ENCODE results near the gene SMC1A. TPM values are rescaled to one million over a fixed set of nuclear protein-coding genes. Genes with fewer than 3 reads are reported as not detected.
"Not testable (repeated sequence)": the region's sequence is repeated elsewhere in the genome, so short reads cannot be mapped to it uniquely, and the experiment has no call there.

The SMC1A gene
- total RNA-seq, 1 donor from 2014 or later: 9.9 TPM

DNA sequence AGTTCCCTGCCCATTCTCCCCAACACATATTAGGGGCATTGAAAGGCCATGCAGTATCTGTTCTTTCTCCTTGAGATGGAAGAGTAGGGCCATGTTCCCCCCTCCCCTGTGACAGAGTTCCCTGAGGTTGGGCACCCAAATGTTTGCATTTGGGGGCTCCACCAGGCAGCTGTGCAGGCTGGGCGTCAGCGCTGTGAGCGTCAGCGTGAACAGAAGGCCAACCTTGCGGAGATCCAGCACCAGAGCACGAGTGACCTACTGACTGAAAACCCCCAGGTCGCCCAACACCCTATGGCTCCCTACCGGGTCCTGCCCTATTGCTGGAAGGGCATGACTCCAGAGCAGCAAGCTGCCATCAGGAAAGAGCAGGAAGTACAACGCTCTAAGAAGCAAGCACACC, 7.8 kb upstream of the SMC1A start:
- Histone ChIP-seq H3K27me3 (ENCODE audit: control insufficient read depth in 3 of 3, insufficient read depth in 3 of 3, low read length in 3 of 3) (peaks cover 0 to 2% (median 0%) of the 10 kb centered on the region in 3 donors), H3K9ac (ENCODE audit: low read depth in 1 of 3, low read length in 3 of 3) (no peak overlapping the region), H3K4me1 (ENCODE audit: control insufficient read depth in 3 of 3, insufficient read depth in 3 of 3, low read length in 3 of 3) (peaks cover 5 to 12% (median 6%) of the 10 kb centered on the region in 3 donors), H3K9me3 (ENCODE audit: control insufficient read depth in 3 of 3, low read length in 3 of 3) (no peaks in the 10 kb centered on the region), H3K36me3 (ENCODE audit: control insufficient read depth in 3 of 3, insufficient read depth in 3 of 3, low read length in 3 of 3) (peaks cover 11 to 22% (median 20%) of the 10 kb centered on the region in 3 donors), H3K27ac (ENCODE audit: low read depth, low read length) (no peak overlapping the region), H3K4me3 (ENCODE audit: low read length in 3 of 3) (no peak overlapping the region)

GRCh38 chrX:53429755-53430154, 7.3 kb upstream of the SMC1A start:
- Histone ChIP-seq H3K4me1 (ENCODE audit: control insufficient read depth in 3 of 3, insufficient read depth in 3 of 3, low read length in 3 of 3) (peaks cover 3 to 10% (median 6%) of the 10 kb centered on the region in 3 donors), H3K4me3 (ENCODE audit: low read length in 3 of 3) (no peak overlapping the region), H3K27ac (ENCODE audit: low read depth, low read length) (no peak overlapping the region), H3K9me3 (ENCODE audit: control insufficient read depth in 3 of 3, low read length in 3 of 3) (no peaks in the 10 kb centered on the region), H3K27me3 (ENCODE audit: control insufficient read depth in 3 of 3, insufficient read depth in 3 of 3, low read length in 3 of 3) (peaks cover 0 to 2% (median 0%) of the 10 kb centered on the region in 3 donors), H3K36me3 (ENCODE audit: control insufficient read depth in 3 of 3, insufficient read depth in 3 of 3, low read length in 3 of 3) (peaks cover 11 to 22% (median 20%) of the 10 kb centered on the region in 3 donors), H3K9ac (ENCODE audit: low read depth in 1 of 3, low read length in 3 of 3) (no peak overlapping the region)

DNA sequence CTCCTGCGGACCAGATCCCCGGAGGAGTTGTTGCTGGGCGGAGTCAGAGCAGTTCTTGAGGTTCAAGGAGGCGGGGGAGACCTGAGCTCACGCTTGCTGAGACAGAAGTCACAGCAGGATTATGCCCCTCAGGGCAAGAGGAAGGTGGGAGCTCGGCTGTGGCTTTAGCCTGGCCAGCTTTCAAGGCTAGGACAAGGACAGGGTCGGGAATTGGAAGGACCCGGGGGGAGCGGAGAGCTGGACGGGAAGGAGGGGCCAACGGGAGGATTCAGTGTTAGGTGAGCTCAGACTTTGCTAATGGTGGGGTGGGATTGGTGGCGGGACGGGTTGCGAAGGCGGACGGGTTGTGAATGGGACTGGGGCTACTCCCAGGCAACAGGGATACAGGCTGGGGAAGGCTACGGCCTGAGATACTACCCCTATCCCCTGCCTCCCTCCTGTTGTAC, 430 bp upstream of the SMC1A start, which contains the start of gene RIBC1:
Gene RIBC1, plus strand, starts transcription at position 13 of the 446 bp plus-strand sequence. CDS start 3,404 bp downstream, outside the sequence.
- H3K4me1 ChIP-seq (ENCODE audit: control insufficient read depth in 3 of 3, insufficient read depth in 3 of 3, low read length in 3 of 3): peaks cover 18 to 23% (median 19%) of the 10 kb centered on the region in 3 donors
- peak within 1 kb of the TSS; percentile 84 to 86 (median 85) for H3K9ac ChIP-seq (ENCODE audit: low read depth in 1 of 3, low read length in 3 of 3)
- no peaks in the 10 kb centered on the region for H3K9me3 ChIP-seq (ENCODE audit: control insufficient read depth in 3 of 3, low read length in 3 of 3)
- H3K4me3 ChIP-seq (ENCODE audit: low read length in 3 of 3): peak within 1 kb of the TSS; percentile 77 to 81 (median 77)
- peak within 1 kb of the TSS; percentile 95 for H3K27ac ChIP-seq (ENCODE audit: low read depth, low read length)
- no peaks in the 10 kb centered on the region for H3K27me3 ChIP-seq (ENCODE audit: control insufficient read depth in 3 of 3, insufficient read depth in 3 of 3, low read length in 3 of 3)
- no peaks in the 10 kb centered on the region for H3K36me3 ChIP-seq (ENCODE audit: control insufficient read depth in 3 of 3, insufficient read depth in 3 of 3, low read length in 3 of 3)

- Histone ChIP-seq H3K4me1 (ENCODE audit: control insufficient read depth in 3 of 3, insufficient read depth in 3 of 3, low read length in 3 of 3) (peaks cover 18 to 23% (median 19%) of the 10 kb centered on the region in 3 donors), H3K9ac (ENCODE audit: low read depth in 1 of 3, low read length in 3 of 3) (peak overlapping the region; percentile 84 to 86 (median 85)), H3K9me3 (ENCODE audit: control insufficient read depth in 3 of 3, low read length in 3 of 3) (no peaks in the 10 kb centered on the region), H3K36me3 (ENCODE audit: control insufficient read depth in 3 of 3, insufficient read depth in 3 of 3, low read length in 3 of 3) (no peaks in the 10 kb centered on the region), H3K4me3 (ENCODE audit: low read length in 3 of 3) (peak overlapping the region; percentile 77 to 81 (median 77)), H3K27ac (ENCODE audit: low read depth, low read length) (peak overlapping the region; percentile 95), H3K27me3 (ENCODE audit: control insufficient read depth in 3 of 3, insufficient read depth in 3 of 3, low read length in 3 of 3) (no peaks in the 10 kb centered on the region)
These were observed 725 bp downstream of the SMC1A start for GRCh38 chrX:53421772-53422085.

GRCh38 chrX:53421125-53421524, 1.3 kb downstream of the SMC1A start:
- Histone ChIP-seq H3K4me1 (ENCODE audit: control insufficient read depth in 3 of 3, insufficient read depth in 3 of 3, low read length in 3 of 3) (peaks cover 18 to 23% (median 19%) of the 10 kb centered on the region in 3 donors), H3K4me3 (ENCODE audit: low read length in 3 of 3) (peak overlapping the region; percentile 77 to 81 (median 77)), H3K9ac (ENCODE audit: low read depth in 1 of 3, low read length in 3 of 3) (peak overlapping the region; percentile 84 to 86 (median 85)), H3K9me3 (ENCODE audit: control insufficient read depth in 3 of 3, low read length in 3 of 3) (no peaks in the 10 kb centered on the region), H3K36me3 (ENCODE audit: control insufficient read depth in 3 of 3, insufficient read depth in 3 of 3, low read length in 3 of 3) (no peaks in the 10 kb centered on the region), H3K27ac (ENCODE audit: low read depth, low read length) (no peak overlapping the region), H3K27me3 (ENCODE audit: control insufficient read depth in 3 of 3, insufficient read depth in 3 of 3, low read length in 3 of 3) (no peaks in the 10 kb centered on the region)

- not testable (repeated sequence) for H3K9ac ChIP-seq (ENCODE audit: low read depth in 1 of 3, low read length in 3 of 3); H3K27ac ChIP-seq (ENCODE audit: low read depth, low read length); H3K4me3 ChIP-seq (ENCODE audit: low read length in 3 of 3); H3K27me3 ChIP-seq (ENCODE audit: control insufficient read depth in 3 of 3, insufficient read depth in 3 of 3, low read length in 3 of 3); H3K36me3 ChIP-seq (ENCODE audit: control insufficient read depth in 3 of 3, insufficient read depth in 3 of 3, low read length in 3 of 3); H3K9me3 ChIP-seq (ENCODE audit: control insufficient read depth in 3 of 3, low read length in 3 of 3)
- H3K4me1 ChIP-seq (ENCODE audit: control insufficient read depth in 3 of 3, insufficient read depth in 3 of 3, low read length in 3 of 3): peaks cover 18 to 23% (median 19%) of the 10 kb centered on the region in 3 donors
These were observed 2.1 kb downstream of the SMC1A start for GRCh38 chrX:53420351-53420750.

DNA sequence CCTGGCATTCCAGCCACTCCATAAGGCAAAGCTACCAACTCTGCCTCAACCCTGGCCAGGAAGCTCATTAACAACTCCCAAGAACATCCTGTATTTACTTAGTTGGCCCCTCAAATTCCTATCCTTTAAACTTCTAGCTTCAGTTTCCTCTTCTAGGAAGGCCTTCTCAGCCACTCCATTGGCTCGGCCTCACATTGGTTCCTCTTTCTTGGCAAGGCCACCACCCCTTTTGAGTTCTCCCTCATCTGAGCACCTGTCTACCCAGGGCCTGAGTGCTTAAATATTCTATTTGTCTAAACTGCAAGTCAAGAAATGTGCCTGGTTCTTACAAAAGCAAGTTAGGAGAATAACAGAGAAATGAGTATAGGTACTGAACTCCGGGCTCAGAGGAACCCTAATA, 10.0 kb downstream of the SMC1A start:
- Histone ChIP-seq H3K36me3 (ENCODE audit: control insufficient read depth in 3 of 3, insufficient read depth in 3 of 3, low read length in 3 of 3) (peaks cover 19 to 57% (median 40%) of the 10 kb centered on the region in 3 donors), H3K9ac (ENCODE audit: low read depth in 1 of 3, low read length in 3 of 3) (no peak overlapping the region), H3K4me3 (ENCODE audit: low read length in 3 of 3) (no peak overlapping the region), H3K9me3 (ENCODE audit: control insufficient read depth in 3 of 3, low read length in 3 of 3) (no peaks in the 10 kb centered on the region), H3K27me3 (ENCODE audit: control insufficient read depth in 3 of 3, insufficient read depth in 3 of 3, low read length in 3 of 3) (no peaks in the 10 kb centered on the region), H3K4me1 (ENCODE audit: control insufficient read depth in 3 of 3, insufficient read depth in 3 of 3, low read length in 3 of 3) (no peaks in the 10 kb centered on the region), H3K27ac (ENCODE audit: low read depth, low read length) (no peak overlapping the region)

DNA sequence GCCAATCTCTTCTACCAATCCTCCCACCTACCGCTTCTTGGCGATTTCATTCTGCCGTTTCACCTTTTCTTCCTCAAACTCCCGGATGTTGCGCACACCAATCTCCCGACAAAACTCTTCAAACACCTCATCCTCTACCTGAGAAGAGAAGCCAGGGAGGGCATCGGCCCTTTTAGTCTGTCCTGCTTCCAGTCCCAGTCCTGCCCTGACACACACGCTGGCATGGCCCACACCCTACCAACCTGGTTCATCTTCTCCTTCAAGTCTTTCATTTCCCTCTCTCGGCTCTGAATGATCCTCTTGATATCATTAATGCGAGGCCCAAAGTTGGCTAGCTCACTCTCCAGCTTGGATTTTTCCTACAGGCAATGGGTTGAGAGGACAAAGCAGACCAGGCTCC, 18.9 kb downstream of the SMC1A start:
- H3K27ac ChIP-seq (ENCODE audit: low read depth, low read length): no peak overlapping the region
- H3K9me3 ChIP-seq (ENCODE audit: control insufficient read depth in 3 of 3, low read length in 3 of 3): no peaks in the 10 kb centered on the region
- H3K4me1 ChIP-seq (ENCODE audit: control insufficient read depth in 3 of 3, insufficient read depth in 3 of 3, low read length in 3 of 3): no peaks in the 10 kb centered on the region
- H3K36me3 ChIP-seq (ENCODE audit: control insufficient read depth in 3 of 3, insufficient read depth in 3 of 3, low read length in 3 of 3): peaks cover 29 to 63% (median 45%) of the 10 kb centered on the region in 3 donors
- no peaks in the 10 kb centered on the region for H3K27me3 ChIP-seq (ENCODE audit: control insufficient read depth in 3 of 3, insufficient read depth in 3 of 3, low read length in 3 of 3)
- H3K9ac ChIP-seq (ENCODE audit: low read depth in 1 of 3, low read length in 3 of 3): no peak overlapping the region
- H3K4me3 ChIP-seq (ENCODE audit: low read length in 3 of 3): no peak overlapping the region

DNA sequence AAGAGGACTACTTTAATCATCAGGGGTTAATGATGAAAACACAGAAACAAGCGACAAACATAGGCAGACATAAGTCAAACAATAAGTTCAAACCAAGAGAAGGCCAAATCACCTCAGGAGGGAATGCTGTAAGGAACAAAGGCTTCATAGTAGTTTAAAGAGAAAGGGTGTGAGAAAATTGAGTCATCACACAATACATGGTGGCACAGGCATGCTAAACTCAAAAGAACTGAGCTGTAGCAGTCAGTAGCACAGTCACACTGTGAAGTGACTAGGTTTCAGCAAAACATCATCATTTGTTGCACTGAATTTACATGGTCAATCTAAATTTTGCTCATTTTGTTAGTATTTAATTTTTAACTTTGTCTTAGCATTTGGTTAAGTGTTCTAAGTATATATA, 24.2 kb downstream of the SMC1A start:
- no peaks in the 10 kb centered on the region for H3K4me1 ChIP-seq (ENCODE audit: control insufficient read depth in 3 of 3, insufficient read depth in 3 of 3, low read length in 3 of 3)
- no peaks in the 10 kb centered on the region for H3K9me3 ChIP-seq (ENCODE audit: control insufficient read depth in 3 of 3, low read length in 3 of 3)
- no peaks in the 10 kb centered on the region for H3K27me3 ChIP-seq (ENCODE audit: control insufficient read depth in 3 of 3, insufficient read depth in 3 of 3, low read length in 3 of 3)
- no peak overlapping the region for H3K27ac ChIP-seq (ENCODE audit: low read depth, low read length)
- H3K36me3 ChIP-seq (ENCODE audit: control insufficient read depth in 3 of 3, insufficient read depth in 3 of 3, low read length in 3 of 3): peaks cover 7 to 54% (median 22%) of the 10 kb centered on the region in 3 donors
- H3K9ac ChIP-seq (ENCODE audit: low read depth in 1 of 3, low read length in 3 of 3): no peak overlapping the region
- no peak overlapping the region for H3K4me3 ChIP-seq (ENCODE audit: low read length in 3 of 3)

DNA sequence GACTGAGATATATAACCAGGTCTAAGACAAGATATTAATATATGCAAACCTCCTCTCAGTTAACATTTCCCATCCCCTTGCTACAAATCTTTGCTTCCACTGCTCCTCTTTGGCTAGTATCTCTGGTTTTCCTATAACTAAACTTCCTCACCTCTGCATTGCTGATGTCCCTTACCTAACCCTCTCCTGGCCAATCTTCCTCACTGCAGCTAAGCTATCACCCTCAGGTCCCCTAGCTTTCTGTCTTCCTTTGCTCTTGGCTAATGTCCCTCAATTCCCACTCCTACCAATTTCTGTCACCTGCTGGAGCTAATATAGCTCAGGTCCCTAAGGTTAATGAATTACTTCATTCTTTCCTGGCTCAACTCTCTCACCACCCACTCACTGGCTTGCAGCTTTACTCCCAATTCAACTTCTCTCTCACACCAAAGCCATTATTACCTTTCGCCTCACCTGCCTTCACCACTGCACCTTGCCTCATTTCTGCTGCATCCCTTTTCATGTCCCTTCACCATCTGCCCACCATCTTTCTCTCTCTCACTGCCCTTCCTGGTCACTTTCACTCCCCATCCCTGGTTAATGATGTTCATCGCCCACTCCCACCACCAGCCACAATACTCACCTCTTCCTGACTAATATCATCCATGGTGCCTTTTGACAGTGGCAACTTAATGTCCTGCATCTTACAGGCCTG, 26.7 kb downstream of the SMC1A start:
- Histone ChIP-seq H3K4me3 (ENCODE audit: low read length in 3 of 3) (no peak overlapping the region), H3K9me3 (ENCODE audit: control insufficient read depth in 3 of 3, low read length in 3 of 3) (no peaks in the 10 kb centered on the region), H3K9ac (ENCODE audit: low read depth in 1 of 3, low read length in 3 of 3) (no peak overlapping the region), H3K4me1 (ENCODE audit: control insufficient read depth in 3 of 3, insufficient read depth in 3 of 3, low read length in 3 of 3) (no peaks in the 10 kb centered on the region), H3K27me3 (ENCODE audit: control insufficient read depth in 3 of 3, insufficient read depth in 3 of 3, low read length in 3 of 3) (no peaks in the 10 kb centered on the region), H3K36me3 (ENCODE audit: control insufficient read depth in 3 of 3, insufficient read depth in 3 of 3, low read length in 3 of 3) (peaks cover 7 to 48% (median 12%) of the 10 kb centered on the region in 3 donors), H3K27ac (ENCODE audit: low read depth, low read length) (no peak overlapping the region)

All from skeletal muscle tissue (tissue), 4 donors.